MCF 10A (cell line): ENCODE measurements around the gene PPEF2. TPM values are rescaled to one million over a fixed set of nuclear protein-coding genes. Genes with fewer than 3 reads are reported as not detected.
A peak's percentile ranks its signal among the peaks of the same experiment; 100 is the strongest.
"Not testable (repeated sequence)": the region's sequence is repeated elsewhere in the genome, so short reads cannot be mapped to it uniquely, and the experiment has no call there.

Experiments
- BruUV-seq: library from RNA; stranded (reverse); fragments of 400-500 nt; replicated peaks from 2 replicates; lab custom pipeline; 2021; lab: Mats Ljungman, UMichigan
- CTCF ChIA-PET: fragments of 300-600 bp; sonication (Branson Sonifier 250); formaldehyde crosslinking; extraction: SDS; loops from one replicate; lab custom pipeline; 2021; ENCODE audit warnings: antibody characterized with exemption, inconsistent platforms; lab: Yijun Ruan, JAX
- POLR2A ChIA-PET: fragments of 300-600, 350-650 bp; sonication (Branson Sonifier 250); formaldehyde crosslinking; extraction: SDS; loops from one replicate; lab custom pipeline; 2020; ENCODE audit warnings: antibody characterized with exemption, inconsistent platforms; lab: Yijun Ruan, JAX
- DNase-seq: peaks from one replicate; pipeline ENCODE4 v3.0.0-alpha.2; 2018; ENCODE audit not compliant: unreplicated experiment
- H3K27ac Mint-ChIP-seq: one replicate; pipeline ENCODE4 v1.8.0; 2022; ENCODE audit warnings: mild to moderate bottlenecking, low read depth, mixed read lengths; ENCODE audit not compliant: unreplicated experiment
- H3K27me3 Mint-ChIP-seq: one replicate; pipeline ENCODE4 v1.8.0; 2022; ENCODE audit warnings: mixed read lengths; ENCODE audit not compliant: insufficient read depth, unreplicated experiment
- H3K36me3 Mint-ChIP-seq: one replicate; pipeline ENCODE4 v1.8.0; 2022; ENCODE audit warnings: mild to moderate bottlenecking, moderate library complexity, mixed read lengths; ENCODE audit not compliant: insufficient read depth, unreplicated experiment
- H3K4me1 Mint-ChIP-seq: one replicate; pipeline ENCODE4 v1.8.0; 2022; ENCODE audit warnings: mixed read lengths; ENCODE audit not compliant: insufficient read depth, unreplicated experiment
- H3K4me3 Mint-ChIP-seq: one replicate; pipeline ENCODE4 v1.8.0; 2022; ENCODE audit warnings: mild to moderate bottlenecking, moderate library complexity, mixed read lengths; ENCODE audit not compliant: unreplicated experiment
- H3K9me3 Mint-ChIP-seq: one replicate; pipeline ENCODE4 v1.8.0; 2022; ENCODE audit warnings: mixed read lengths; ENCODE audit not compliant: unreplicated experiment
- intact Hi-C: fragments of 100-400 bp; cut with micrococcal nuclease; formaldehyde crosslinking; loops from 2 replicates; pipeline ENCODE4 v1.14.1; 2022
- total RNA-seq: library from RNA; stranded (reverse); gene quantifications from 2 replicates; pipeline ENCODE4 v1.2.3, GENCODE V29; 2022
- TF ChIP-seq, protein P1 (sequence below): fragments of 200-600 bp; IDR thresholded peaks from one replicate; pipeline ENCODE4 v1.8.0; 2022; ENCODE audit warnings: antibody characterized with exemption, mild to moderate bottlenecking; ENCODE audit not compliant: unreplicated experiment

PPEF2 gene
- total RNA-seq, 1 experiment from 2014 or later, result not detected

DNA sequence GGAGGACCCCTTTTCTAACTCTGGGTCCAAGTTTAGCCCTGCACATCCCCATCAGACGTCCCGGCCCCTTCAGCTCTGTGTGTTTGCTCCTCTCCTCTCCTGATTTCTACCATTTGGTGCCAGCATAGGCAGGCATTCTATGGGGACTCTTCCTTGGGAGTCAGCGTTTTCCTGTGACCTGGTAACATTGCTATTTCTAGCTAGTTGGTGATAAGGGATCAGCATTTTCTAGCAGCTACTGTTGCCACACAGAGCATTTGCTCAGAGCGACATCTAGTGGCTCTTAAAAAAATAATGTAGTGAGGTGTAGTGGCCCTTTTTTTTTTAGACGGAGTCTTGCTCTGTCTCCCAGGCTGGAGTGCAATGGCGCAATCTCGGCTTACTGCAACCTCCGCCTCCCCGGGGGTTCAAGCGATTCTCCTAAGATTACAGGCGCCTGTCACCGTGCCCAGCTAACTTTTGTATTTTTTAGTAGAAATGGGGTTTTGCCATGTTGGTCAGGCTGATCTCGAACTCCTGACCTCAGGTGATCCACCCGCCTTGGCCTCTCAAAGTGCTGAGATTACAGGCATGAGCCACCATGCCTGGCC is 54.0 kb downstream of the PPEF2 start:
- CTCF ChIA-PET, result interaction anchor here (0.5 to 1.9 kb wide), 46 partner anchors 9 to 1033 kb away, joined by 3 to 23 read pairs (median 4); no protein-coding TSS in a partner anchor

DNA sequence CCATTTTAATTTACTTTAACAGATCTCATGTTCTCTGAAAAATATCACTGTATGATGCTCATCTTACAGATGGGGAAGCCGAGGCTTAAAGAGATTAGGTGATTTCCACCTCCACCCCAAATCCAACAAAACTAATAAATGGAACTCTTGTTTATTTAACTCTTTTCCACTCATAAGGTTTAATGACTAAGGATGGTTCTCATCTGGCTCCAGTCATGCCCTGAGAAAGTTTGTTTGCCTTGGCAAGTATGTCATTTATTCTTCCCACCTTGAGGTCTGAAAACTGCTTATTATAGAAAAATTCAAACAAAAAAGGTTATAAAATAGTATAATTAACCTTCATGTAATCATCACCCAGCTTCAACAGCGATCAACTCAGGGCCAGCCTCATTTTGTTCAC is 56.3 kb downstream of the PPEF2 start:
- POLR2A ChIA-PET, result no interaction called here
- CTCF ChIA-PET, result no interaction called here
- H3K36me3 Mint-ChIP-seq, result no peaks in the 10 kb centered on the region
- BruUV-seq, result no TSS peak
- H3K4me1 Mint-ChIP-seq, result peaks cover 5% of the 10 kb centered on the region
- no peak for DNase-seq
- no peak overlapping the region for H3K4me3 Mint-ChIP-seq
- TF ChIP-seq, protein P1, sequence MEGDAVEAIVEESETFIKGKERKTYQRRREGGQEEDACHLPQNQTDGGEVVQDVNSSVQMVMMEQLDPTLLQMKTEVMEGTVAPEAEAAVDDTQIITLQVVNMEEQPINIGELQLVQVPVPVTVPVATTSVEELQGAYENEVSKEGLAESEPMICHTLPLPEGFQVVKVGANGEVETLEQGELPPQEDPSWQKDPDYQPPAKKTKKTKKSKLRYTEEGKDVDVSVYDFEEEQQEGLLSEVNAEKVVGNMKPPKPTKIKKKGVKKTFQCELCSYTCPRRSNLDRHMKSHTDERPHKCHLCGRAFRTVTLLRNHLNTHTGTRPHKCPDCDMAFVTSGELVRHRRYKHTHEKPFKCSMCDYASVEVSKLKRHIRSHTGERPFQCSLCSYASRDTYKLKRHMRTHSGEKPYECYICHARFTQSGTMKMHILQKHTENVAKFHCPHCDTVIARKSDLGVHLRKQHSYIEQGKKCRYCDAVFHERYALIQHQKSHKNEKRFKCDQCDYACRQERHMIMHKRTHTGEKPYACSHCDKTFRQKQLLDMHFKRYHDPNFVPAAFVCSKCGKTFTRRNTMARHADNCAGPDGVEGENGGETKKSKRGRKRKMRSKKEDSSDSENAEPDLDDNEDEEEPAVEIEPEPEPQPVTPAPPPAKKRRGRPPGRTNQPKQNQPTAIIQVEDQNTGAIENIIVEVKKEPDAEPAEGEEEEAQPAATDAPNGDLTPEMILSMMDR, result no peak
- intact Hi-C loops, result loop anchor here (10.0 kb wide), 1 partner anchor 971 kb away; no protein-coding TSS in a partner anchor
- no peaks in the 10 kb centered on the region for H3K27me3 Mint-ChIP-seq
- H3K27ac Mint-ChIP-seq, result no peak overlapping the region
- no peaks in the 10 kb centered on the region for H3K9me3 Mint-ChIP-seq

More for the DNA sequence above, 54.0 kb downstream of the PPEF2 start:
- not testable (repeated sequence) for H3K4me3 Mint-ChIP-seq, H3K4me1 Mint-ChIP-seq, H3K9me3 Mint-ChIP-seq, BruUV-seq, H3K27me3 Mint-ChIP-seq, H3K27ac Mint-ChIP-seq, H3K36me3 Mint-ChIP-seq
- DNase-seq, result peak; percentile 87
- TF ChIP-seq, protein P1, result peak; percentile 64
- intact Hi-C loops, result loop anchor here (1.0 to 10.0 kb wide), 3 partner anchors 124 to 973 kb away; partner anchors contain the start of gene USO1
- POLR2A ChIA-PET, result interaction anchor here (0.7 to 1.2 kb wide), 2 partner anchors 10 to 124 kb away, joined by 3 to 12 read pairs; partner anchors contain the start of gene USO1

DNA sequence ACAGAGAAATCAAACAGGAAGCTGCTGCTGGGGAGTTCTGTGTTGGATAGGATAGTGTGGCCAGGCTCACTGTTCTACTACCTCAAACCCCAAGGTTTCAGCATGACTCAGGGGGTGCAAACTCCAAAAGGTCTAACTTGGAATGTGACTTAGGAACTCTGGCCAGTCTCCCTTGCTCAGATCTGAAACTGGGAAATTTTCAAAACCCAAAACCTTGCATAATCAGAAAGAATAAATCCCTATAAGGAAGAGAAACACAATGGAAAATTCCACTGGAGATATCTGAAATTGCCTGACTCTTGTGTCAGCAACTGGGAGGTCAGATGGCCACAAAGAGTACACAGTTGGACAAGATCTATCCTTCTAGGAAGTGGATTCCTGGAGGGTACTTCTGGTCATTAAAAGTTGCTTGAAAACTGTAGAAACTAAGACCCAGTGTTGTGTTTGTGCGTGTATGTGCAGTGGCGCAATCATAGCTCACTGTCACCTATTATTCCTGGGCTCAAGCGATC is 58.0 kb downstream of the PPEF2 start:
- H3K4me3 Mint-ChIP-seq, result no peak overlapping the region
- H3K4me1 Mint-ChIP-seq, result peaks cover 5% of the 10 kb centered on the region
- peak; percentile 66 for DNase-seq
- ChIA-PET POLR2A (no interaction called here), CTCF (no interaction called here)
- TF ChIP-seq, protein P1, result no peak
- no peak overlapping the region for H3K27ac Mint-ChIP-seq
- BruUV-seq, result no TSS peak
- no peaks in the 10 kb centered on the region for H3K27me3 Mint-ChIP-seq
- intact Hi-C loops, result loop anchor here (10.0 kb wide), 1 partner anchor 969 kb away; no protein-coding TSS in a partner anchor
- H3K36me3 Mint-ChIP-seq, result no peaks in the 10 kb centered on the region
- H3K9me3 Mint-ChIP-seq, result no peaks in the 10 kb centered on the region

DNA sequence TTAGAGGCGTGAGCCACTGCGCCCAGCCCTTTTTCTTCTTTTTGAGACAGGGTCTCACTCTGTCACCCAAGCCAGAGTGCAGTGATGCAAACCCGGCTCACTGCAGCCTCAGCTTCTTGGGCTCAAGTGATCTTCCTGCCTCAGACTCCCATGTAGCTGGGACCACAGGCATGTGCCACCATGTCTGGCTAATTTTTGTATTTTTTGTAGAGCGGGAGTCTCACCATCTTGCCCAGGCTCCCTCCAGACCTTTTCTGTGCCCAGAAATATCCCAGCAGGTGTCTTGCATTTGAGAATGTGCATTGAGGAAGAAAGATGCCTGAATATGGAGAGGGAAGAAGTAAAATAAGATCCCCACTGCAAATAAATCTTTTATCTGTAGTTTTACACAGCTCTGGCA is 58.7 kb downstream of the PPEF2 start:
- TF ChIP-seq, protein P1, result no peak
- Mint-ChIP-seq H3K27ac (no peak overlapping the region), H3K9me3 (no peaks in the 10 kb centered on the region), H3K4me1 (peaks cover 5% of the 10 kb centered on the region), H3K27me3 (no peaks in the 10 kb centered on the region), H3K4me3 (no peak overlapping the region), H3K36me3 (no peaks in the 10 kb centered on the region)
- no TSS peak for BruUV-seq
- no peak for DNase-seq
- ChIA-PET CTCF (no interaction called here), POLR2A (no interaction called here)
- intact Hi-C loops, result loop anchor here (10.0 kb wide), 1 partner anchor 969 kb away; no protein-coding TSS in a partner anchor
